GM12872 (cell line): Measurements from ENCODE around the gene TMEM171.

Experiments
- CTCF ChIP-seq: IDR thresholded peaks from 3 replicates; pipeline ENCODE4 v1.5.1; 2011; ENCODE audit warnings: low read depth, mild to moderate bottlenecking, low read length, moderate library complexity; ENCODE audit not compliant: insufficient read depth

The TMEM171 gene

GRCh38 chr5:73122875-73123810 lies 2.8 kb downstream of the TMEM171 start:
- no peak for TF ChIP-seq CTCF

GRCh38 chr5:73125289-73125688 lies 4.9 kb downstream of the TMEM171 start:
- no peak for TF ChIP-seq CTCF

GRCh38 chr5:73126381-73126780 lies 6.0 kb downstream of the TMEM171 start:
- TF ChIP-seq CTCF = no peak

GRCh38 chr5:73126957-73127356 lies 6.6 kb downstream of the TMEM171 start:
- TF ChIP-seq CTCF = no peak

- TF ChIP-seq CTCF = no peak
Observed at GRCh38 chr5:73129143-73129542, 8.8 kb downstream of the TMEM171 start.

GRCh38 chr5:73130811-73131210 lies 10.4 kb downstream of the TMEM171 start:
- TF ChIP-seq CTCF = no peak

GRCh38 chr5:73131711-73132425 lies 11.5 kb downstream of the TMEM171 start:
- no peak for TF ChIP-seq CTCF
